ENCODE data around the gene PLEKHB1.

DNA sequence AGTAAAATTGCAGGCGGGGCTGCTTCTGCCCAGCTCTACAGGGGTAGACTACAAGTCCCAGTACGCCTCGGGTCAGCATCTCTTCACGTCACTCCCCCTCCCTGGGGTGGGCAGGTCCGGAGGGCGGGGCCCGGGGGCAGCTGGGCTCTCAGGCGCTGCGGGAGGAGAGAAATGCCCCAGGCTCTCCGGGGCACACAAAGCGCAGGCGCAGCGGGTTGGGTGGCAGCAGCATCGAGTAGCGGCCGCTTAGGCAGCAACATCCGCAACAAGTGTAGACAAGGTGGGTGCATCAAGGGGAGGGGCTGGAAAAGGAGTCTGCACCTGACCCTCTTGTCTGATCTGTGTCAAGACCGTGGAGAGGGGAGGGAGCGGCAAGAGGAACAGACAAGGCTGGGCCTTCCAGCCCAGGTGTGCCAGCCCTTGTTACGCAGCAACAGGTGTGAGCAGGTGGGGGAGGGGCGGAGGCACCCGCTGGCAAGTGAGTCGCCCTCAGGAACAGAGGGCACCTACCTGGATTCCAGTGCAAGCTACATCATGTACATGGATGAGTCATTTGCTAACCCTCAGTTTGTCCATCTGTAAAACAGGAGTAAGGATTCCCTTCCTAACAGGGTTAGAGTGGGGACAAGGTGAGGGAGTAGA is 1.2 kb downstream of the PLEKHB1 start:
- TF ChIP-seq POLR2A (IDR thresholded peaks at IDR 0.05) = no peak
- TF ChIP-seq, protein P1, sequence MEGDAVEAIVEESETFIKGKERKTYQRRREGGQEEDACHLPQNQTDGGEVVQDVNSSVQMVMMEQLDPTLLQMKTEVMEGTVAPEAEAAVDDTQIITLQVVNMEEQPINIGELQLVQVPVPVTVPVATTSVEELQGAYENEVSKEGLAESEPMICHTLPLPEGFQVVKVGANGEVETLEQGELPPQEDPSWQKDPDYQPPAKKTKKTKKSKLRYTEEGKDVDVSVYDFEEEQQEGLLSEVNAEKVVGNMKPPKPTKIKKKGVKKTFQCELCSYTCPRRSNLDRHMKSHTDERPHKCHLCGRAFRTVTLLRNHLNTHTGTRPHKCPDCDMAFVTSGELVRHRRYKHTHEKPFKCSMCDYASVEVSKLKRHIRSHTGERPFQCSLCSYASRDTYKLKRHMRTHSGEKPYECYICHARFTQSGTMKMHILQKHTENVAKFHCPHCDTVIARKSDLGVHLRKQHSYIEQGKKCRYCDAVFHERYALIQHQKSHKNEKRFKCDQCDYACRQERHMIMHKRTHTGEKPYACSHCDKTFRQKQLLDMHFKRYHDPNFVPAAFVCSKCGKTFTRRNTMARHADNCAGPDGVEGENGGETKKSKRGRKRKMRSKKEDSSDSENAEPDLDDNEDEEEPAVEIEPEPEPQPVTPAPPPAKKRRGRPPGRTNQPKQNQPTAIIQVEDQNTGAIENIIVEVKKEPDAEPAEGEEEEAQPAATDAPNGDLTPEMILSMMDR (IDR thresholded peaks at IDR 0.05 in 4 of 5, conservative IDR thresholded peaks at IDR 0.05 in 1 of 5) = no peak

Measured in gastrocnemius medialis (tissue), 4 donors.